ENCODE results near the gene MDM2.

MDM2 gene

GRCh38 chr12:68796399-68796798 lies 11.6 kb upstream of the MDM2 start:
- TF ChIP-seq REST (IDR thresholded peaks at IDR 0.05; ENCODE audit: insufficient read depth in 1 of 2, low read depth in 2 of 2, low read length in 2 of 2) (no peak), TAF1 (IDR thresholded peaks at IDR 0.05; ENCODE audit: borderline replicate concordance, insufficient read depth, low read length) (no peak), SIN3A (IDR thresholded peaks at IDR 0.05; ENCODE audit: borderline replicate concordance, insufficient read depth, low read length) (no peak), POLR2AphosphoS5 (IDR thresholded peaks at IDR 0.05; ENCODE audit: low read depth, low read length) (no peak), FOXP2 (optimal IDR thresholded peaks at IDR 0.05; ENCODE audit: borderline replicate concordance, extremely low read depth, extremely low read length, insufficient read depth) (no peak)

- TF ChIP-seq POLR2AphosphoS5 (IDR thresholded peaks at IDR 0.05; ENCODE audit: low read depth, low read length), result no peak
- no peak for TF ChIP-seq SIN3A (IDR thresholded peaks at IDR 0.05; ENCODE audit: borderline replicate concordance, insufficient read depth, low read length)
- TF ChIP-seq FOXP2 (optimal IDR thresholded peaks at IDR 0.05; ENCODE audit: borderline replicate concordance, extremely low read depth, extremely low read length, insufficient read depth), result no peak
- TF ChIP-seq REST (IDR thresholded peaks at IDR 0.05; ENCODE audit: insufficient read depth in 1 of 2, low read depth in 2 of 2, low read length in 2 of 2), result no peak
- TF ChIP-seq TAF1 (IDR thresholded peaks at IDR 0.05; ENCODE audit: borderline replicate concordance, insufficient read depth, low read length), result no peak
These were observed 9.1 kb upstream of the MDM2 start for GRCh38 chr12:68798882-68799234.

GRCh38 chr12:68800294-68800693 lies 7.7 kb upstream of the MDM2 start:
- TF ChIP-seq POLR2AphosphoS5 (IDR thresholded peaks at IDR 0.05; ENCODE audit: low read depth, low read length) (no peak), REST (IDR thresholded peaks at IDR 0.05; ENCODE audit: insufficient read depth in 1 of 2, low read depth in 2 of 2, low read length in 2 of 2) (no peak), TAF1 (IDR thresholded peaks at IDR 0.05; ENCODE audit: borderline replicate concordance, insufficient read depth, low read length) (no peak), FOXP2 (optimal IDR thresholded peaks at IDR 0.05; ENCODE audit: borderline replicate concordance, extremely low read depth, extremely low read length, insufficient read depth) (no peak), SIN3A (IDR thresholded peaks at IDR 0.05; ENCODE audit: borderline replicate concordance, insufficient read depth, low read length) (no peak)

- TF ChIP-seq REST (IDR thresholded peaks at IDR 0.05; ENCODE audit: insufficient read depth in 1 of 2, low read depth in 2 of 2, low read length in 2 of 2), result no peak
- no peak for TF ChIP-seq TAF1 (IDR thresholded peaks at IDR 0.05; ENCODE audit: borderline replicate concordance, insufficient read depth, low read length)
- TF ChIP-seq FOXP2 (optimal IDR thresholded peaks at IDR 0.05; ENCODE audit: borderline replicate concordance, extremely low read depth, extremely low read length, insufficient read depth), result no peak
- TF ChIP-seq POLR2AphosphoS5 (IDR thresholded peaks at IDR 0.05; ENCODE audit: low read depth, low read length), result no peak
- no peak for TF ChIP-seq SIN3A (IDR thresholded peaks at IDR 0.05; ENCODE audit: borderline replicate concordance, insufficient read depth, low read length)
These were observed 3.9 kb upstream of the MDM2 start for GRCh38 chr12:68803948-68804656.

Data from PFSK-1 (cell line).